Transverse colon (tissue), 4 donors: ENCODE results near the gene KRT4.

Experiments
- CTCF ChIP-seq, 5 experiments: fragments of 200-600 bp in 3 of 5; fragments of 450-650 bp in 2 of 5; sonication (generic) in 3 of 5; IDR thresholded peaks; 1 replicate in 2 of 5; 2 replicates in 3 of 5; pipeline ENCODE4 v1.5.1; 2016 to 2017; ENCODE audit warnings: antibody characterized with exemption in 5 of 5, inconsistent platforms in 3 of 5, mild to moderate bottlenecking in 2 of 5, moderate library complexity in 1 of 5
- EP300 ChIP-seq: sonication (generic); formaldehyde crosslinking; IDR thresholded peaks from one replicate; pipeline ENCODE4 v1.6.1; 2017; ENCODE audit warnings: antibody characterized with exemption, low read depth
- POLR2A ChIP-seq: fragments of 450-650 bp; IDR thresholded peaks from one replicate; pipeline ENCODE4 v1.6.1; 2016; ENCODE audit warnings: antibody characterized with exemption, mild to moderate bottlenecking, moderate library complexity
- POLR2AphosphoS5 ChIP-seq, 3 donors: sonication (generic); formaldehyde crosslinking; IDR thresholded peaks; one replicate each; pipeline ENCODE4 v1.6.1; 2016; ENCODE audit warnings: antibody characterized with exemption in 3 of 3

DNA sequence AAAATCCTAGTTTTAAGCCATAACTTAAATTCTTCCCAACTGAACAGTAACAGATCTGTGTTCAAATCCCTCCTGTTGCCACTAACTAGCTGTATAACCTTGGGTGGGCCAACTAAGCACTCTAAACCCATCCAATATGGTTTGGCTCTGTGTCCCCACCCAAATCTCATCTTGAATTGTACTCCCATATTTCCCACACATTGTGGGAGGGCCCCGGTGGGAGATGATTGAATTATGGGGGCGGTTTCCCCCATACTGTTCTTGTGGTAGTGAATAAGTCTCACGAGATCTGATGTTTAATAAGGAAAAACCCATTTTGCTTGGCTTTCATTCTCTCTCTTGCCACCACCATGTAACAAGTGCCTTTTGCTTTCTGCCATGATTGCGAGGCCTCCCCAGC is 1.2 kb upstream of the KRT4 start:
- TF ChIP-seq POLR2AphosphoS5 (IDR thresholded peaks at IDR 0.05) (no peak), CTCF (IDR thresholded peaks at IDR 0.05) (no peak), POLR2A (no peak), EP300 (no peak)
